ENCODE results near the gene ADCY9. TPM values are rescaled to one million over a fixed set of nuclear protein-coding genes. Genes with fewer than 3 reads are reported as not detected.

ADCY9 gene
- total RNA-seq, 2 donors from 2014 or later = 1.2 to 3.3 TPM

- H3K27me3 ChIP-seq (ENCODE audit: control insufficient read depth, insufficient read depth, low read length, poor library complexity, severe bottlenecking) = no peaks in the 10 kb centered on the region
- peaks cover 3% of the 10 kb centered on the region for H3K4me1 ChIP-seq (ENCODE audit: control insufficient read depth, insufficient read depth, low read length)
Observed at GRCh38 chr16:4025428-4025827, 90.8 kb downstream of the ADCY9 start.

GRCh38 chr16:4021916-4022315 lies 94.3 kb downstream of the ADCY9 start:
- Histone ChIP-seq H3K4me3 (ENCODE audit: low read length) (no peak overlapping the region), H3K27me3 (ENCODE audit: control insufficient read depth, insufficient read depth, low read length, poor library complexity, severe bottlenecking) (no peaks in the 10 kb centered on the region), H3K9me3 (ENCODE audit: control insufficient read depth, low read length) (peaks cover 2% of the 10 kb centered on the region), H3K27ac (ENCODE audit: low read depth, low read length) (no peak overlapping the region), H3K9ac (ENCODE audit: extremely low read depth, low read length, poor library complexity, severe bottlenecking) (no peak overlapping the region), H3K4me1 (ENCODE audit: control insufficient read depth, insufficient read depth, low read length) (no peaks in the 10 kb centered on the region), H3K36me3 (ENCODE audit: control insufficient read depth, insufficient read depth, low read length) (no peaks in the 10 kb centered on the region)
- WGBS, 2 experiments (ENCODE audit: insufficient coverage in 1 of 2, insufficient read length in 1 of 2) = 98 to 100% methylated on average over 1 to 2 of the region's 2 CpGs
- no peaks in the 10 kb centered on the region for H3K36me3 Mint-ChIP-seq (ENCODE audit: low read depth)
- no peak overlapping the region for H3K27ac Mint-ChIP-seq
- TF ChIP-seq, protein P1, sequence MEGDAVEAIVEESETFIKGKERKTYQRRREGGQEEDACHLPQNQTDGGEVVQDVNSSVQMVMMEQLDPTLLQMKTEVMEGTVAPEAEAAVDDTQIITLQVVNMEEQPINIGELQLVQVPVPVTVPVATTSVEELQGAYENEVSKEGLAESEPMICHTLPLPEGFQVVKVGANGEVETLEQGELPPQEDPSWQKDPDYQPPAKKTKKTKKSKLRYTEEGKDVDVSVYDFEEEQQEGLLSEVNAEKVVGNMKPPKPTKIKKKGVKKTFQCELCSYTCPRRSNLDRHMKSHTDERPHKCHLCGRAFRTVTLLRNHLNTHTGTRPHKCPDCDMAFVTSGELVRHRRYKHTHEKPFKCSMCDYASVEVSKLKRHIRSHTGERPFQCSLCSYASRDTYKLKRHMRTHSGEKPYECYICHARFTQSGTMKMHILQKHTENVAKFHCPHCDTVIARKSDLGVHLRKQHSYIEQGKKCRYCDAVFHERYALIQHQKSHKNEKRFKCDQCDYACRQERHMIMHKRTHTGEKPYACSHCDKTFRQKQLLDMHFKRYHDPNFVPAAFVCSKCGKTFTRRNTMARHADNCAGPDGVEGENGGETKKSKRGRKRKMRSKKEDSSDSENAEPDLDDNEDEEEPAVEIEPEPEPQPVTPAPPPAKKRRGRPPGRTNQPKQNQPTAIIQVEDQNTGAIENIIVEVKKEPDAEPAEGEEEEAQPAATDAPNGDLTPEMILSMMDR (conservative IDR thresholded peaks at IDR 0.05) = no peak
- no peak overlapping the region for H3K4me3 Mint-ChIP-seq
- no peak for DNase-seq
- H3K27me3 Mint-ChIP-seq (ENCODE audit: insufficient read depth) = no peaks in the 10 kb centered on the region
- peaks cover 5% of the 10 kb centered on the region for H3K9me3 Mint-ChIP-seq
- peaks cover 8% of the 10 kb centered on the region for H3K4me1 Mint-ChIP-seq

More at GRCh38 chr16:4025428-4025827, 90.8 kb downstream of the ADCY9 start:
- no peak for DNase-seq
- H3K4me1 Mint-ChIP-seq = peaks cover 20% of the 10 kb centered on the region
- 93 to 94% methylated on average over 2 to 14 of the region's 14 CpGs for whole genome bisulfite sequencing, 2 experiments (ENCODE audit: insufficient coverage in 1 of 2, insufficient read length in 1 of 2)
- H3K4me3 Mint-ChIP-seq = no peak overlapping the region
- Histone ChIP-seq H3K9me3 (ENCODE audit: control insufficient read depth, low read length) (peaks cover 7% of the 10 kb centered on the region), H3K36me3 (ENCODE audit: control insufficient read depth, insufficient read depth, low read length) (no peaks in the 10 kb centered on the region), H3K4me3 (ENCODE audit: low read length) (no peak overlapping the region), H3K27ac (ENCODE audit: low read depth, low read length) (no peak overlapping the region), H3K9ac (ENCODE audit: extremely low read depth, low read length, poor library complexity, severe bottlenecking) (no peak overlapping the region)
- H3K27me3 Mint-ChIP-seq (ENCODE audit: insufficient read depth) = no peaks in the 10 kb centered on the region
- peaks cover 10% of the 10 kb centered on the region for H3K9me3 Mint-ChIP-seq
- TF ChIP-seq, protein P1 (conservative IDR thresholded peaks at IDR 0.05) = no peak
- H3K36me3 Mint-ChIP-seq (ENCODE audit: low read depth) = peaks cover 2% of the 10 kb centered on the region
- no peak overlapping the region for H3K27ac Mint-ChIP-seq

DNA sequence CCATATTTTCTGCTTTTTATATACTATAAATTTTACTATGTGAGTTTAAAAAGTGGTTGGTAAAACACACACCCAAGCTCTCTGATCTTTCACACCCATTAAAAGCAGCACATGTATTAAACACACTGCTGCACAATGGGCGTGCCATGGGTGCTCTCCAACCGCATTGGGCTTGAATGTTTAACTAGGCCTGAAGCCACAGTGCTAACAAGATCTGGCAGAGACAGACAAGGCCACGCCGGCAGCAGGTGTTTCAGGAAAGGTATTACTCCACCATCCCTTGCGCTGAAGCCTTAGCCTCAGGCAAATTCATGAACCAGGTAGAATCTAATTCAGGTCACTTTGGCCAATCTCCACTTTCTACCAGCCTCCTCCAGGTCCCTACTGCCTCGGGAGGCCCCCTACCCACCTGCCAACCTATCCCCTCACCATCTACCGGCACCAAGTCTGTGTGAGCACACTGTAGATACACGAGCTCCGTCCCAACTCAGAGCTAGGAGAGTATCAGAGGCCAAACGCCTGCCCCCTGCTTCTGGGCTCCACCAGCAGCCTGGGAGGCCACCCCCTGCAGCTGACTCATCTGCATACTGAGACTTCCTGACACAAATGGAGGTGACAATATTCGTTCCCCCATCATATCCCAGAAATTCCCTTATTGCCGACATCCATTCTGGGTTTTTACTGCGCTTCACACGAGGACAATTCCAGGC lies 95.0 kb downstream of the ADCY9 start:
- 77 to 84% methylated on average over 11 to 14 of the region's 14 CpGs for WGBS, 2 experiments (ENCODE audit: insufficient coverage in 1 of 2, insufficient read length in 1 of 2)
- Mint-ChIP-seq H3K4me1 (peaks cover 8% of the 10 kb centered on the region), H3K9me3 (no peaks in the 10 kb centered on the region), H3K36me3 (ENCODE audit: low read depth) (no peaks in the 10 kb centered on the region), H3K27me3 (ENCODE audit: insufficient read depth) (no peaks in the 10 kb centered on the region), H3K4me3 (no peak overlapping the region), H3K27ac (peak overlapping the region; percentile 13)
- no peak for DNase-seq
- H3K4me3 ChIP-seq (ENCODE audit: low read length) = no peak overlapping the region
- TF ChIP-seq, protein P1 (conservative IDR thresholded peaks at IDR 0.05) = no peak
- H3K4me1 ChIP-seq (ENCODE audit: control insufficient read depth, insufficient read depth, low read length) = no peaks in the 10 kb centered on the region
- H3K27ac ChIP-seq (ENCODE audit: low read depth, low read length) = no peak overlapping the region
- no peak overlapping the region for H3K9ac ChIP-seq (ENCODE audit: extremely low read depth, low read length, poor library complexity, severe bottlenecking)
- no peaks in the 10 kb centered on the region for H3K9me3 ChIP-seq (ENCODE audit: control insufficient read depth, low read length)
- H3K36me3 ChIP-seq (ENCODE audit: control insufficient read depth, insufficient read depth, low read length) = no peaks in the 10 kb centered on the region
- no peaks in the 10 kb centered on the region for H3K27me3 ChIP-seq (ENCODE audit: control insufficient read depth, insufficient read depth, low read length, poor library complexity, severe bottlenecking)

Measured in endodermal cell (in vitro differentiated cells).